HEK293 (cell line): ENCODE data around the gene TANGO6.

Experiments used
- FEZF1 ChIP-seq: fragments of 450-650 bp; formaldehyde crosslinking; IDR thresholded peaks from 2 replicates; pipeline ENCODE4 v1.5.1; 2016; ENCODE audit warnings: missing biosample characterization, missing genetic modification characterization
- GLIS1 ChIP-seq: fragments of 450-650 bp; formaldehyde crosslinking; IDR thresholded peaks from 2 replicates; pipeline ENCODE4 v1.5.1; 2016; ENCODE audit warnings: missing biosample characterization, missing genetic modification characterization
- GLIS2 ChIP-seq: fragments of 450-650 bp; formaldehyde crosslinking; IDR thresholded peaks from 2 replicates; pipeline ENCODE4 v1.5.1; 2016; ENCODE audit warnings: missing biosample characterization, missing genetic modification characterization
- KLF1 ChIP-seq: fragments of 450-650 bp; formaldehyde crosslinking; IDR thresholded peaks from 2 replicates; pipeline ENCODE4 v1.5.1; 2016; ENCODE audit warnings: missing biosample characterization, missing genetic modification characterization
- KLF16 ChIP-seq: fragments of 450-650 bp; formaldehyde crosslinking; IDR thresholded peaks from 2 replicates; pipeline ENCODE4 v1.5.1; 2017; ENCODE audit warnings: missing biosample characterization, missing genetic modification characterization
- KLF9 ChIP-seq: fragments of 450-650 bp; formaldehyde crosslinking; IDR thresholded peaks from 2 replicates; pipeline ENCODE4 v1.5.1; 2016; ENCODE audit warnings: missing biosample characterization, missing genetic modification characterization, low read depth
- PRDM10 ChIP-seq: fragments of 450-650 bp; formaldehyde crosslinking; IDR thresholded peaks from 2 replicates; pipeline ENCODE4 v1.5.1; 2016; ENCODE audit warnings: missing biosample characterization, missing genetic modification characterization
- SP7 ChIP-seq: fragments of 450-650 bp; formaldehyde crosslinking; IDR thresholded peaks from 2 replicates; pipeline ENCODE4 v1.5.1; 2016; ENCODE audit warnings: missing biosample characterization, missing genetic modification characterization
- TSHZ1 ChIP-seq: fragments of 450-650 bp; formaldehyde crosslinking; IDR thresholded peaks from 2 replicates; pipeline ENCODE4 v1.5.1; 2016; ENCODE audit warnings: missing biosample characterization, missing genetic modification characterization, borderline replicate concordance
- ZBTB48 ChIP-seq: fragments of 450-650 bp; formaldehyde crosslinking; IDR thresholded peaks from 2 replicates; pipeline ENCODE4 v1.5.1; 2016; ENCODE audit warnings: missing biosample characterization, missing genetic modification characterization
- ZBTB8A ChIP-seq: fragments of 450-650 bp; formaldehyde crosslinking; IDR thresholded peaks from 2 replicates; pipeline ENCODE4 v1.5.1; 2016; ENCODE audit warnings: missing biosample characterization, missing genetic modification characterization
- ZNF169 ChIP-seq: fragments of 450-650 bp; formaldehyde crosslinking; IDR thresholded peaks from 2 replicates; pipeline ENCODE4 v1.5.1; 2016; ENCODE audit warnings: missing biosample characterization, missing genetic modification characterization
- ZNF449 ChIP-seq: fragments of 450-650 bp; formaldehyde crosslinking; IDR thresholded peaks from 2 replicates; pipeline ENCODE4 v1.5.1; 2017; ENCODE audit warnings: missing biosample characterization, mild to moderate bottlenecking, missing genetic modification characterization, moderate library complexity
- ZNF791 ChIP-seq: fragments of 450-650 bp; formaldehyde crosslinking; IDR thresholded peaks from 2 replicates; pipeline ENCODE4 v1.5.1; 2016; ENCODE audit warnings: missing biosample characterization, missing genetic modification characterization
- ZSCAN30 ChIP-seq: fragments of 450-650 bp; IDR thresholded peaks from 2 replicates; pipeline ENCODE4 v1.5.1; 2018; ENCODE audit warnings: missing biosample characterization, mild to moderate bottlenecking, missing genetic modification characterization, moderate library complexity
- TF ChIP-seq, protein P1 (sequence below): fragments of 450-650 bp; formaldehyde crosslinking; optimal IDR thresholded peaks from 2 replicates; pipeline ENCODE3; 2016; ENCODE audit warnings: missing biosample characterization, mild to moderate bottlenecking, missing genetic modification characterization

Gene TANGO6

DNA sequence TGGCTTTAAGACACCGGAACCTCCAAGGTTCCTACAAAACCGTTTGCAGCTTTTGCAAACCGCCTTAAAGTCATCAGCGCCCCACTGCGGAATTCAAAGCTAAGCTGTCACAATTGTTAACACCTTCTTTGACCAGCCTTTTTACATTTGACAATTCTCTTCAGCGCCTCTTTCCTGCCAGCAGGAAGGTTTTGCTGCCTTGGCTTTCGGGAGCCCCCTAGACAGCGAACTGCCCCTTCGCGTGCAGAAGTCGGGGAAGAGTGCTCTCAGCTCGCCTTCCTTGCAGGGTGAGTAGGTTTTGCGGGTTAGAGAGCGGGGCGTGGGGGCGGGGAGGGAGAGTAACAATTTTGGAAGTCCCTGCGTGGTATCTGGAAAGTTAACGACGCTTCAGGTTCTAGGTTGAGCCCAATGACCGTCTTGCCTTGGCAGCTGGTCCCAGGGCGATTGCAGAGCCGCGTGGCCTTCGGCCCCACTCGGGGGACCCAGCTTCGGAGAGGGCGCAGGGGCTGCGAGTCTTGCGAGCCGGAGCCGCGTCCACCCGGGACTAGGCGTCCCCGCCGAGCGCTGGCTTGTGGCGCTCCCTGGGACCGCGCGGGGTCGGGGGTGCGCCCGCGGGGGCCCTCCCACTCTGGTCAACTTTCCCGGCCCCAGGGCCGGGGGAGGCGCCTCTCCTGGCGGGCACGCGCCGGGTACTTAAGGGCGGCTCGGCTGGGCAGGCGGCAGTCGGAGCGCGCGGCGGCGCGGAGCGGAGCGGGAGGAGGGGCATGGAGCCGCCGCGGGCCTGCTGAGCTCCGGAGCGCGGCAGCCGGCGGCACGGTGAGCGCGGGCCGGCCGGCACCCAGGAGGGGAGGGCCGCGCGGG lies 262.4 kb downstream of the TANGO6 start, which contains the start of gene HAS3 (continued):
- TF ChIP-seq TSHZ1 (tag by site-specific recombination) (0 out of 2 replicates have a peak, but pooled peaks have one; percentile 6), ZBTB48 (tag by site-specific recombination) (peak; percentile 46; the same call in 1 of the 2 replicates), ZNF169 (tag by site-specific recombination) (no peak), ZNF449 (tag by site-specific recombination) (no peak), ZNF791 (tag by site-specific recombination) (0 out of 2 replicates have a peak, but pooled peaks have one; percentile 31), GLIS1 (tag by site-specific recombination) (0 out of 2 replicates have a peak, but pooled peaks have one; percentile 24), ZSCAN30 (tag by site-specific recombination) (0 out of 2 replicates have a peak, but pooled peaks have one; percentile 52), KLF9 (tag by site-specific recombination) (peak; percentile 41; the same call in 1 of the 2 replicates), KLF16 (tag by site-specific recombination) (no peak), GLIS2 (tag by site-specific recombination) (peak; percentile 75), KLF1 (tag by site-specific recombination) (peak; percentile 34; the same call in 1 of the 2 replicates), PRDM10 (tag by site-specific recombination) (peak; percentile 16; the same call in 1 of the 2 replicates), ZBTB8A (tag by site-specific recombination) (peak; percentile 46), FEZF1 (peak; percentile 53; the same call in 1 of the 2 replicates), SP7 (tag by site-specific recombination) (0 out of 2 replicates have a peak, but pooled peaks have one; percentile 17)
- TF ChIP-seq, protein P1, sequence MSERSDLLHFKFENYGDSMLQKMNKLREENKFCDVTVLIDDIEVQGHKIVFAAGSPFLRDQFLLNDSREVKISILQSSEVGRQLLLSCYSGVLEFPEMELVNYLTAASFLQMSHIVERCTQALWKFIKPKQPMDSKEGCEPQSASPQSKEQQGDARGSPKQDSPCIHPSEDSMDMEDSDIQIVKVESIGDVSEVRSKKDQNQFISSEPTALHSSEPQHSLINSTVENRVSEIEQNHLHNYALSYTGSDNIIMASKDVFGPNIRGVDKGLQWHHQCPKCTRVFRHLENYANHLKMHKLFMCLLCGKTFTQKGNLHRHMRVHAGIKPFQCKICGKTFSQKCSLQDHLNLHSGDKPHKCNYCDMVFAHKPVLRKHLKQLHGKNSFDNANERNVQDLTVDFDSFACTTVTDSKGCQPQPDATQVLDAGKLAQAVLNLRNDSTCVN (tag by site-specific recombination): peak; percentile 87
